Endothelial cell of umbilical vein (primary cell): Measurements from ENCODE around the gene PANK2. TPM values are rescaled to one million over a fixed set of nuclear protein-coding genes. Genes with fewer than 3 reads are reported as not detected.

Experiments used
- BruUV-seq: library from RNA; stranded (reverse); fragments of 400-500 nt; replicated peaks from 2 replicates; lab custom pipeline; 2021; lab: Mats Ljungman, UMichigan
- CTCF ChIA-PET: fragments of 300-600, 350-600 bp; sonication (Branson Sonifier 250); formaldehyde crosslinking; loops from one replicate; lab custom pipeline; 2021; ENCODE audit warnings: antibody characterized with exemption, inconsistent platforms; lab: Charles Lee
- POLR2A ChIA-PET: fragments of 300-600, 350-600 bp; sonication (Branson Sonifier 250); formaldehyde crosslinking; loops from one replicate; lab custom pipeline; 2021; ENCODE audit warnings: antibody characterized with exemption, inconsistent platforms; lab: Charles Lee
- DNase-seq: peaks from one replicate; pipeline ENCODE4 v3.0.0-alpha.2; 2011; ENCODE audit warnings: low read depth, low spot score
- FAIRE-seq: peaks from 2 replicates; lab custom pipeline; 2011; peaks lifted over from hg19 to GRCh38; lab: Jason Lieb, UNC
- H2AFZ ChIP-seq: 2 replicates; pipeline ENCODE4 v1.6.0; 2012; ENCODE audit warnings: low read depth, low read length, control low read depth, inconsistent platforms
- H3K27ac ChIP-seq: 2 replicates; pipeline ENCODE4 v1.5.1; 2011; ENCODE audit warnings: low read depth, mild to moderate bottlenecking, control low read depth, low read length, moderate library complexity; ENCODE audit not compliant: insufficient read depth
- H3K27me3 ChIP-seq, 2 experiments: 2 replicates each; pipeline versions ENCODE4 v1.6.0 to v1.6.1; 2011; ENCODE audit warnings: low read length in 2 of 2, mixed read lengths in 1 of 2; ENCODE audit not compliant: control insufficient read depth in 2 of 2, insufficient read depth in 2 of 2
- H3K36me3 ChIP-seq, 2 experiments: 2 replicates in 1 of 2; 3 replicates in 1 of 2; pipeline ENCODE4 v1.5.1; 2011; ENCODE audit warnings: low read length in 2 of 2, mild to moderate bottlenecking in 1 of 2, moderate library complexity in 1 of 2; ENCODE audit not compliant: control insufficient read depth in 2 of 2, insufficient read depth in 2 of 2; ENCODE audit errors: extremely low read depth in 1 of 2
- H3K4me1 ChIP-seq: 3 replicates; pipeline ENCODE4 v1.5.1; 2011; ENCODE audit warnings: mild to moderate bottlenecking, low read length; ENCODE audit not compliant: control insufficient read depth, insufficient read depth; ENCODE audit errors: extremely low read depth
- H3K4me2 ChIP-seq: 2 replicates; pipeline ENCODE4 v1.6.1; 2011; ENCODE audit warnings: low read length, control low read depth, mixed read lengths; ENCODE audit not compliant: insufficient read depth
- H3K4me3 ChIP-seq, 3 experiments: fragments of 200-600 bp in 1 of 3; sonication (generic), shearing (Covaris generic) in 1 of 3; replicated peaks in 1 of 3; 2 replicates each; pipeline ENCODE4 v1.5.1; 2011 to 2016; ENCODE audit warnings: control low read depth in 3 of 3, low read length in 3 of 3, mild to moderate bottlenecking in 2 of 3, inconsistent platforms in 1 of 3, low read depth in 1 of 3, moderate library complexity in 1 of 3; ENCODE audit not compliant: insufficient read depth in 1 of 3
- H3K79me2 ChIP-seq: 2 replicates; pipeline ENCODE4 v1.6.0; 2012; ENCODE audit warnings: low read length, inconsistent platforms; ENCODE audit not compliant: control insufficient read depth, insufficient read depth
- H3K9ac ChIP-seq: replicated peaks from 2 replicates; pipeline ENCODE3; 2011; ENCODE audit warnings: low read length, control low read depth; ENCODE audit not compliant: insufficient read depth; ENCODE audit errors: extremely low read depth
- H3K9me1 ChIP-seq: replicated peaks from 3 replicates; pipeline ENCODE4 v1.6.0; 2011; ENCODE audit warnings: mild to moderate bottlenecking, low read length; ENCODE audit not compliant: control insufficient read depth, insufficient read depth; ENCODE audit errors: extremely low read depth
- H3K9me3 ChIP-seq: replicated peaks from 2 replicates; pipeline ENCODE4 v1.5.1; 2012; ENCODE audit warnings: low read length, inconsistent platforms; ENCODE audit not compliant: control insufficient read depth, insufficient read depth
- H4K20me1 ChIP-seq: replicated peaks from 2 replicates; pipeline ENCODE3; 2011; ENCODE audit warnings: mild to moderate bottlenecking, low read length; ENCODE audit not compliant: control insufficient read depth, insufficient read depth; ENCODE audit errors: extremely low read depth
- EZH2 ChIP-seq: IDR thresholded peaks from 2 replicates; pipeline ENCODE4 v1.6.1; 2012; ENCODE audit warnings: borderline replicate concordance, low read depth, mild to moderate bottlenecking, moderate library complexity, low read length, inconsistent platforms; ENCODE audit not compliant: severe bottlenecking
- FOS ChIP-seq: IDR thresholded peaks from 2 replicates; pipeline ENCODE4 v1.6.1; 2011; ENCODE audit warnings: mild to moderate bottlenecking, low read length, moderate library complexity, borderline replicate concordance; ENCODE audit not compliant: insufficient read depth
- GATA2 ChIP-seq: IDR thresholded peaks from 2 replicates; pipeline ENCODE4 v1.7.0; 2011; ENCODE audit warnings: low read depth, mild to moderate bottlenecking, moderate library complexity, mixed read lengths, low read length; ENCODE audit not compliant: insufficient read length, insufficient read depth
- JUN ChIP-seq: IDR thresholded peaks from 2 replicates; pipeline ENCODE4 v1.6.1; 2011; ENCODE audit warnings: borderline replicate concordance, low read depth; ENCODE audit not compliant: insufficient read length, insufficient read depth
- MAX ChIP-seq: IDR thresholded peaks from 2 replicates; pipeline ENCODE4 v1.6.1; 2011; ENCODE audit not compliant: insufficient read depth, insufficient read length
- MYC ChIP-seq: IDR thresholded peaks from one replicate; pipeline ENCODE4 v1.6.1; 2011; ENCODE audit warnings: mild to moderate bottlenecking, low read depth, low read length
- POLR2A ChIP-seq: IDR thresholded peaks from 2 replicates; pipeline ENCODE4 v1.6.1; 2012; ENCODE audit warnings: low read depth, mild to moderate bottlenecking, control low read depth, low read length
- POLR2AphosphoS5 ChIP-seq: IDR thresholded peaks from 2 replicates; pipeline ENCODE4 v1.6.1; 2012; ENCODE audit warnings: low read depth, mild to moderate bottlenecking, control low read depth, low read length, moderate library complexity; ENCODE audit not compliant: insufficient read depth
- dilution Hi-C: fragments of 300-500 bp; cut with MboI; formaldehyde crosslinking; loops from one replicate; pipeline ENCODE4 v1.15.0; 2019; ENCODE audit warnings: low sequenced_read_pairs; ENCODE audit not compliant: extremely low pct_ligation_motif_present
- intact Hi-C: fragments of 100-400 bp; cut with micrococcal nuclease; formaldehyde crosslinking; loops from one replicate; pipeline ENCODE4 v1.10.0; 2022
- polyA plus RNA-seq, 4 experiments: library from polyadenylated mRNA; depleted of rRNA in 3 of 4; stranded (reverse) in 3 of 4; unstranded in 1 of 4; fragments of >200 nt; gene quantifications; 2 replicates each; pipeline versions ENCODE4 v1.2.1 to v1.2.3, GENCODE V29; 2011 to 2012; ENCODE audit warnings: missing spikeins in 1 of 4
- total RNA-seq: library from RNA; stranded (reverse); gene quantifications from 2 replicates; pipeline ENCODE4 v1.2.3, GENCODE V29; 2021
- TF ChIP-seq, protein P1 (sequence below), 2 donors: IDR thresholded peaks; 1 replicate in 1 of 2; 2 replicates in 1 of 2; pipeline ENCODE4 v1.5.1; 2011; ENCODE audit warnings: low read length in 2 of 2, mild to moderate bottlenecking in 2 of 2, moderate library complexity in 2 of 2, control low read depth in 1 of 2, inconsistent platforms in 1 of 2, low read depth in 1 of 2; ENCODE audit not compliant: insufficient read depth in 1 of 2; ENCODE audit errors: extremely low read depth in 1 of 2

PANK2 gene
- total and polyA plus RNA-seq, 2 donors (not counting 3 experiments of a cell fraction or from before 2014, with no cell fraction given), result 18.9 to 54.3 TPM

- TF ChIP-seq EZH2, result no peak
- TF ChIP-seq JUN, result no peak
- TF ChIP-seq POLR2AphosphoS5, result no peak
- TF ChIP-seq MAX, result no peak
- TF ChIP-seq POLR2A, result no peak
- TF ChIP-seq GATA2, result no peak
- TF ChIP-seq MYC, result no peak
- TF ChIP-seq, protein P1, sequence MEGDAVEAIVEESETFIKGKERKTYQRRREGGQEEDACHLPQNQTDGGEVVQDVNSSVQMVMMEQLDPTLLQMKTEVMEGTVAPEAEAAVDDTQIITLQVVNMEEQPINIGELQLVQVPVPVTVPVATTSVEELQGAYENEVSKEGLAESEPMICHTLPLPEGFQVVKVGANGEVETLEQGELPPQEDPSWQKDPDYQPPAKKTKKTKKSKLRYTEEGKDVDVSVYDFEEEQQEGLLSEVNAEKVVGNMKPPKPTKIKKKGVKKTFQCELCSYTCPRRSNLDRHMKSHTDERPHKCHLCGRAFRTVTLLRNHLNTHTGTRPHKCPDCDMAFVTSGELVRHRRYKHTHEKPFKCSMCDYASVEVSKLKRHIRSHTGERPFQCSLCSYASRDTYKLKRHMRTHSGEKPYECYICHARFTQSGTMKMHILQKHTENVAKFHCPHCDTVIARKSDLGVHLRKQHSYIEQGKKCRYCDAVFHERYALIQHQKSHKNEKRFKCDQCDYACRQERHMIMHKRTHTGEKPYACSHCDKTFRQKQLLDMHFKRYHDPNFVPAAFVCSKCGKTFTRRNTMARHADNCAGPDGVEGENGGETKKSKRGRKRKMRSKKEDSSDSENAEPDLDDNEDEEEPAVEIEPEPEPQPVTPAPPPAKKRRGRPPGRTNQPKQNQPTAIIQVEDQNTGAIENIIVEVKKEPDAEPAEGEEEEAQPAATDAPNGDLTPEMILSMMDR (IDR thresholded peaks at IDR 0.05; ENCODE audit: extremely low read depth in 1 of 2, insufficient read depth in 1 of 2, low read depth in 1 of 2, low read length in 2 of 2), result no peak
- TF ChIP-seq FOS, result no peak
- H3K4me2 ChIP-seq, result no peak overlapping the region
- H2AFZ ChIP-seq, result no peak overlapping the region
- no peak overlapping the region for H3K9ac ChIP-seq
- no peaks in the 10 kb centered on the region for H3K9me3 ChIP-seq
- H3K36me3 ChIP-seq, result peaks cover 0 to 4% of the 10 kb centered on the region in 2 experiments
- intact Hi-C loops, result no loop called here
- H4K20me1 ChIP-seq, result no peaks in the 10 kb centered on the region
- H3K9me1 ChIP-seq, result no peaks in the 10 kb centered on the region
- DNase-seq, result no peak
- no peaks in the 10 kb centered on the region for H3K27me3 ChIP-seq
- dilution Hi-C loops, result no loop called here
- peaks cover 12% of the 10 kb centered on the region for H3K4me1 ChIP-seq
- no peaks in the 10 kb centered on the region for H3K79me2 ChIP-seq
- H3K27ac ChIP-seq, result no peak overlapping the region
- H3K4me3 ChIP-seq, result no peak overlapping the region
- FAIRE-seq, result no peak
- POLR2A ChIA-PET, result no interaction called here
- no TSS peak for BruUV-seq
- CTCF ChIA-PET, result interaction anchor here (0.8 to 1.2 kb wide), 2 partner anchors 32 to 137 kb away, joined by 3 read pairs; no protein-coding TSS in a partner anchor
These were observed 46.2 kb downstream of the PANK2 start for GRCh38 chr20:3935295-3935955.
